Common myeloid progenitor, CD34-positive (primary cell): ENCODE results near the gene SOBP.

Experiments
- CTCF ChIA-PET: fragments of 350-600 bp; sonication (Branson Sonifier 250); formaldehyde crosslinking; loops from one replicate; lab custom pipeline; 2021; ENCODE audit warnings: antibody characterized with exemption; lab: Charles Lee
- POLR2A ChIA-PET: fragments of 350-600 bp; sonication (Branson Sonifier 250); formaldehyde crosslinking; loops from one replicate; lab custom pipeline; 2021; ENCODE audit warnings: antibody characterized with exemption; lab: Charles Lee
- DNase-seq, 3 donors: peaks; one replicate each; pipeline versions ENCODE4 v3.0.0 to v3.0.0-alpha.2; 2013
- H3K27ac ChIP-seq, 2 experiments: 1 replicate in 1 of 2; 2 replicates in 1 of 2; pipeline ENCODE4 v1.7.0; 2013; ENCODE audit warnings: inconsistent platforms in 2 of 2, low read length in 2 of 2, mild to moderate bottlenecking in 2 of 2, low read depth in 1 of 2, moderate library complexity in 1 of 2; ENCODE audit not compliant: severe bottlenecking in 2 of 2, insufficient read depth in 1 of 2, poor library complexity in 1 of 2
- H3K27me3 ChIP-seq, 5 experiments: replicated peaks in 2 of 5; 1 replicate in 3 of 5; 2 replicates in 2 of 5; pipeline versions ENCODE4 v1.6.1 to v1.7.0; 2013; ENCODE audit warnings: low read length in 4 of 5, mild to moderate bottlenecking in 2 of 5, moderate library complexity in 2 of 5, inconsistent platforms in 1 of 5; ENCODE audit not compliant: insufficient read depth in 5 of 5, control insufficient read depth in 4 of 5
- H3K36me3 ChIP-seq, 4 experiments: 1 replicate in 2 of 4; 2 replicates in 2 of 4; pipeline versions ENCODE4 v1.6.1 to v1.7.0; 2013; ENCODE audit warnings: low read length in 3 of 4, control low read depth in 1 of 4, mild to moderate bottlenecking in 1 of 4; ENCODE audit not compliant: control insufficient read depth in 4 of 4, insufficient read depth in 4 of 4
- H3K4me1 ChIP-seq, 4 experiments: 1 replicate in 3 of 4; 2 replicates in 1 of 4; pipeline versions ENCODE4 v1.6.1 to v1.7.1; 2013; ENCODE audit warnings: low read length in 3 of 4, mild to moderate bottlenecking in 3 of 4, control low read depth in 1 of 4, inconsistent platforms in 1 of 4, moderate library complexity in 1 of 4; ENCODE audit not compliant: control insufficient read depth in 4 of 4, insufficient read depth in 4 of 4; ENCODE audit errors: control extremely low read depth in 1 of 4
- H3K4me3 ChIP-seq, 7 experiments: 1 replicate in 4 of 7; 2 replicates in 3 of 7; pipeline versions ENCODE4 v1.5.1 to v1.7.0; 2013; ENCODE audit warnings: mild to moderate bottlenecking in 7 of 7, low read length in 6 of 7, moderate library complexity in 6 of 7, inconsistent platforms in 2 of 7, low read depth in 2 of 7, control low read depth in 1 of 7; ENCODE audit not compliant: insufficient read depth in 4 of 7, control insufficient read depth in 1 of 7; ENCODE audit errors: extremely low read depth in 1 of 7
- H3K9me3 ChIP-seq, 5 experiments: 1 replicate in 4 of 5; 2 replicates in 1 of 5; pipeline versions ENCODE4 v1.6.1 to v1.7.1; 2013; ENCODE audit warnings: low read length in 4 of 5, mild to moderate bottlenecking in 2 of 5, inconsistent platforms in 1 of 5, low read depth in 1 of 5, moderate library complexity in 1 of 5; ENCODE audit not compliant: control insufficient read depth in 4 of 5, insufficient read depth in 2 of 5; ENCODE audit errors: control extremely low read depth in 1 of 5
- WGBS: methylation state at CpG from one replicate; pipeline ENCODE4 v1.1.5; 2013; ENCODE audit not compliant: insufficient coverage; 5-methylcytosine and 5-hydroxymethylcytosine counted together

The SOBP gene

GRCh38 chr6:107603006-107603370 lies 113.1 kb downstream of the SOBP start:
- no peak overlapping the region for H3K27ac ChIP-seq
- CTCF ChIA-PET = no interaction called here
- WGBS = 95% methylated on average over 3 of the region's 3 CpGs
- no peak for DNase-seq
- H3K4me1 ChIP-seq = no peaks in the 10 kb centered on the region
- H3K9me3 ChIP-seq = no peaks in the 10 kb centered on the region
- POLR2A ChIA-PET = no interaction called here
- peaks cover 0 to 2% (median 0%) of the 10 kb centered on the region in 5 experiments for H3K27me3 ChIP-seq
- H3K4me3 ChIP-seq = no peak overlapping the region
- no peaks in the 10 kb centered on the region for H3K36me3 ChIP-seq

- 92% methylated on average over 7 of the region's 9 CpGs for WGBS
- H3K9me3 ChIP-seq = no peaks in the 10 kb centered on the region
- no peak for DNase-seq
- H3K27me3 ChIP-seq = peaks cover 0 to 2% (median 0%) of the 10 kb centered on the region in 5 experiments
- ChIA-PET POLR2A (no interaction called here), CTCF (no interaction called here)
- H3K27ac ChIP-seq = no peak overlapping the region
- H3K4me1 ChIP-seq = no peaks in the 10 kb centered on the region
- no peak overlapping the region for H3K4me3 ChIP-seq
- no peaks in the 10 kb centered on the region for H3K36me3 ChIP-seq
Observed at GRCh38 chr6:107604549-107604948, 114.6 kb downstream of the SOBP start.

- CTCF ChIA-PET = no interaction called here
- H3K27me3 ChIP-seq = peaks cover 0 to 4% (median 0%) of the 10 kb centered on the region in 5 experiments
- no peak overlapping the region for H3K27ac ChIP-seq
- POLR2A ChIA-PET = no interaction called here
- H3K4me1 ChIP-seq = no peaks in the 10 kb centered on the region
- DNase-seq = no peak
- H3K9me3 ChIP-seq = no peaks in the 10 kb centered on the region
- no peaks in the 10 kb centered on the region for H3K36me3 ChIP-seq
- WGBS = 90% methylated on average over 2 of the region's 4 CpGs
- H3K4me3 ChIP-seq = no peak overlapping the region
Observed at GRCh38 chr6:107606407-107606806, 116.5 kb downstream of the SOBP start.

- Histone ChIP-seq H3K36me3 (no peaks in the 10 kb centered on the region), H3K9me3 (no peaks in the 10 kb centered on the region), H3K27ac (no peak overlapping the region), H3K4me1 (no peaks in the 10 kb centered on the region), H3K4me3 (no peak overlapping the region), H3K27me3 (peaks cover 0 to 4% (median 0%) of the 10 kb centered on the region in 5 experiments)
- POLR2A ChIA-PET = no interaction called here
- no peak for DNase-seq
- WGBS = no CpG with 5 or more reads among the region's 4 CpGs
- CTCF ChIA-PET = interaction anchor here (0.9 kb wide), 1 partner anchor 64 kb away, joined by 3 read pairs; no protein-coding TSS in a partner anchor
Observed at GRCh38 chr6:107607116-107607515, 117.2 kb downstream of the SOBP start.

GRCh38 chr6:107611094-107611810 lies 121.3 kb downstream of the SOBP start:
- Histone ChIP-seq H3K27ac (no peak overlapping the region), H3K27me3 (peaks cover 0 to 6% (median 0%) of the 10 kb centered on the region in 5 experiments), H3K4me3 (no peak overlapping the region), H3K36me3 (no peaks in the 10 kb centered on the region), H3K4me1 (no peaks in the 10 kb centered on the region), H3K9me3 (no peaks in the 10 kb centered on the region)
- ChIA-PET CTCF (no interaction called here), POLR2A (no interaction called here)
- DNase-seq = no peak
- WGBS = 98% methylated on average over 8 of the region's 11 CpGs

- Histone ChIP-seq H3K27ac (no peak overlapping the region), H3K4me3 (no peak overlapping the region), H3K9me3 (no peaks in the 10 kb centered on the region), H3K27me3 (peaks cover 0 to 6% (median 0%) of the 10 kb centered on the region in 5 experiments), H3K36me3 (no peaks in the 10 kb centered on the region), H3K4me1 (no peaks in the 10 kb centered on the region)
- DNase-seq = no peak
- ChIA-PET POLR2A (no interaction called here), CTCF (no interaction called here)
- WGBS = 80% methylated on average over 1 of the region's 3 CpGs
Observed at GRCh38 chr6:107612762-107613415, 123.0 kb downstream of the SOBP start.

- H3K9me3 ChIP-seq = no peaks in the 10 kb centered on the region
- no peak overlapping the region for H3K27ac ChIP-seq
- ChIA-PET CTCF (no interaction called here), POLR2A (no interaction called here)
- WGBS = 97% methylated on average over 3 of the region's 4 CpGs
- DNase-seq = no peak
- H3K27me3 ChIP-seq = peaks cover 0 to 6% (median 0%) of the 10 kb centered on the region in 5 experiments
- no peaks in the 10 kb centered on the region for H3K4me1 ChIP-seq
- H3K4me3 ChIP-seq = no peak overlapping the region
- no peaks in the 10 kb centered on the region for H3K36me3 ChIP-seq
Observed at GRCh38 chr6:107613651-107614379, 123.9 kb downstream of the SOBP start.
